GM12875 (cell line): ENCODE data around the gene CTNNA3.

ENCODE experiments used
- H3K4me3 ChIP-seq: one replicate; pipeline ENCODE4 v1.5.1; 2011; ENCODE audit warnings: low read depth, low read length, control low read depth
- CTCF ChIP-seq: IDR thresholded peaks from 2 replicates; pipeline ENCODE4 v1.5.1; 2011; ENCODE audit warnings: low read depth, mild to moderate bottlenecking, control low read depth, inconsistent platforms, low read length, moderate library complexity, borderline replicate concordance; ENCODE audit not compliant: insufficient read depth

Gene CTNNA3

GRCh38 chr10:66625709-66626590, 1070.0 kb downstream of the CTNNA3 start:
- TF ChIP-seq CTCF = no peak

GRCh38 chr10:66622050-66622449, 1073.9 kb downstream of the CTNNA3 start:
- TF ChIP-seq CTCF = no peak
- no peak overlapping the region for H3K4me3 ChIP-seq

More at GRCh38 chr10:66625709-66626590, 1070.0 kb downstream of the CTNNA3 start:
- no peak overlapping the region for H3K4me3 ChIP-seq

GRCh38 chr10:66604195-66604594, 1091.8 kb downstream of the CTNNA3 start:
- TF ChIP-seq CTCF = no peak
- no peak overlapping the region for H3K4me3 ChIP-seq

GRCh38 chr10:66591865-66592264, 1104.1 kb downstream of the CTNNA3 start:
- H3K4me3 ChIP-seq = no peak overlapping the region
- TF ChIP-seq CTCF = no peak

- TF ChIP-seq CTCF = no peak
- no peak overlapping the region for H3K4me3 ChIP-seq
Measured at GRCh38 chr10:66587680-66588050, 1108.3 kb downstream of the CTNNA3 start.

GRCh38 chr10:66586897-66587679, 1108.9 kb downstream of the CTNNA3 start:
- no peak for TF ChIP-seq CTCF

More at GRCh38 chr10:66586897-66587679, 1108.9 kb downstream of the CTNNA3 start:
- no peak overlapping the region for H3K4me3 ChIP-seq
